Cardiac septum (tissue), 1 donor: ENCODE measurements around the gene CGB1. TPM values are rescaled to one million over a fixed set of nuclear protein-coding genes. Genes with fewer than 3 reads are reported as not detected.
"Not testable (repeated sequence)": the region's sequence is repeated elsewhere in the genome, so short reads cannot be mapped to it uniquely, and the experiment has no call there.

Experiments used
- DNase-seq: peaks from one replicate; pipeline ENCODE4 v3.0.0-alpha.2; 2020; ENCODE audit warnings: low spot score
- intact Hi-C: fragments of 100-400 bp; cut with DNase I; formaldehyde crosslinking; loops from one replicate; pipeline ENCODE4 v1.14.0; 2022
- total RNA-seq: library from RNA; stranded (reverse); fragmentation: NEBNext Ultra II Directional; extraction: Animal tissue kit (Norgen Biotek cat#: 25700); gene quantifications from one replicate; pipeline ENCODE4 v1.2.1, GENCODE V29; 2021
- donor health status: DM: no; HTN: no; CAD: no.

CGB1 gene
- total RNA-seq, 1 donor from 2014 or later = not detected

DNA sequence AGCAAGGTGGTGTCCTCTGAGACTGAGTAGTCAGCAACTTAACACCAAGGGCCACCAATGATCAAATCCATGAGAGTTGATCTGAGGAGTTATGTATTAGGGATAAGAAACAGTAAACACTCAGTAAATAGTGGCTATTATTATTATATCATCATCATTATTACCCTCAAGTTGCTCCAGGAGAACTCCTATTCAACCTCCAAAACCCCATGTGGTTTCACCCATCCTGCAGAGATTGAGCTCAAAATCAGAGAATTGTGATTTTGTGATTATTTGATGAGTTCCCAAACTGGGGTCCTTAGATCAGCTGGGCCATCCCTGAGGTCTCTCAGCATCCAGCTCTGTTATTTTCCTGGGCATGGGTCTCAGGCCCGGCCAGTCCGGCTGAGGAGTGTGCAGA lies 24.3 kb upstream of the CGB1 start:
- no peak for DNase-seq
- intact Hi-C loops = no loop called here

DNA sequence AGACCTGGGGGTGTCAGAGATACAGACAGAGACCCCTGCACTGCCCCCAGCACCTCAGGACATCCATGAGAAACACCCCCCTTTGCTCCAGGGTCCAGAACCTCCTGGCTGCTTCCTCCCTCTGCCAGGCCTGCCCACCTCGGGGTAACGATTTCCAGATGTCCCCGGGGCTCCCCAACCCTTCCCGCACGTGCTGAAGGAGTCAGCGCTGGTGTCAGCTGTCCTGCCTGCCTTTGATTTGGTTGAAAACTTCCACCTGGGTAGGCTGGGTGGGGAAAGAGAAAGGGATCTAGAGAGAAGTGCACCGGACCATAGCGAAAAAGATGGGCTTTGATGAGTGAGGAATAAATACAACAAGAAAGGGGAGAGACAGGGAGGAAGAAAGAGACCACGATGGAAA lies 22.4 kb upstream of the CGB1 start:
- intact Hi-C loops = no loop called here
- DNase-seq = no peak

DNA sequence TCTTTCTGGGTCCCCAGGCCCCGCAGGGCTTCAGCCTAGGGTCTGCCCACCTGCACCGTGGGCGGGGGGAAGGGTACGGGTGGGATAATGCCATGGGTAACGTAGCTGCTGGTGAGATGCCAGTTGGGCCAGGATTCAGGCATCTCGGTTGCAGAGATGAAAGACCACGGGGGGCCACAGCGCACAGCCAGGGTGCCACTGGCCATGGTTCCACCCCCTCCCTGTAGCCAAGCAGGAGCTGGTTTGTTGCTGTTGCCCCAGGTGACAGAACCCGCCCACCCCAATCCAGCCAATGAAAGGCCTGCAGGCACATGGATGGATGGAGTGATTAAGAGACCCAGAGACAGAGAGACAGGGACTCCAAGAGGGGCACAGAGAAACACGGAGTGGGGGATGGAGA lies 21.9 kb upstream of the CGB1 start:
- DNase-seq = no peak
- intact Hi-C loops = no loop called here

DNA sequence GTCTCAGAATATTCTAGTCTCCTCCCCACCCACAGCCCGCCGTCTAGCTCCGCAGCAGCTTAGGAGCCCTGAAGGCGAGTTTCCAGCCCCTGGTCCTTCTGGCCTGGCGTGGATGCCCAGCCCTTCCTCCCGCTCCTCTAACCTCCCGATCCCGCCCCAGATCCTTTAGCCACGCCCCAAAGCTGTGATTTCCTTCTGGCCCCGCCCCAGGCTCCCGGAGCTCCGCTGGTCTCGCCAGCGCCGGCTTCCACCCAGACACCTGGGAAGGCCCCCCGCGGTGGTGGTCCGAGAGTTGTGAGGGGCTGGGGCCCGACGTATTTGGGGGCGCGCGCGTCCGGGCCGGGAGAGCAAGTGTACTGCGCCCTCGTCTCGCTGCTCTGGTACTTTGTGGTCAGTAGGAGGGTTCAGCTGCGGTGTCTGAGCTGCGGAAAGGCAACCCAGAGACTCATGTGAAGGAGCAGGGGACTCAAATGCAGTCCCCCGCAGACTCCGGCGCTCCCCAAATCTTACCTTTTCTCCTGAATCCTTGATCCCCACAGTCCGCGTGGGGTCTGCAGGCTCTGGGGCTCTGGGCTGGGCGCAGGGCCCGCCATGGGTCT lies 21.0 kb upstream of the CGB1 start, which contains the start of gene CGB7:
Gene CGB7, minus strand, starts transcription at position 114 of the 599 bp plus-strand sequence. CDS start 2,374 bp downstream, outside the sequence.
- intact Hi-C loops = no loop called here
- peak; percentile 79 for DNase-seq

DNA sequence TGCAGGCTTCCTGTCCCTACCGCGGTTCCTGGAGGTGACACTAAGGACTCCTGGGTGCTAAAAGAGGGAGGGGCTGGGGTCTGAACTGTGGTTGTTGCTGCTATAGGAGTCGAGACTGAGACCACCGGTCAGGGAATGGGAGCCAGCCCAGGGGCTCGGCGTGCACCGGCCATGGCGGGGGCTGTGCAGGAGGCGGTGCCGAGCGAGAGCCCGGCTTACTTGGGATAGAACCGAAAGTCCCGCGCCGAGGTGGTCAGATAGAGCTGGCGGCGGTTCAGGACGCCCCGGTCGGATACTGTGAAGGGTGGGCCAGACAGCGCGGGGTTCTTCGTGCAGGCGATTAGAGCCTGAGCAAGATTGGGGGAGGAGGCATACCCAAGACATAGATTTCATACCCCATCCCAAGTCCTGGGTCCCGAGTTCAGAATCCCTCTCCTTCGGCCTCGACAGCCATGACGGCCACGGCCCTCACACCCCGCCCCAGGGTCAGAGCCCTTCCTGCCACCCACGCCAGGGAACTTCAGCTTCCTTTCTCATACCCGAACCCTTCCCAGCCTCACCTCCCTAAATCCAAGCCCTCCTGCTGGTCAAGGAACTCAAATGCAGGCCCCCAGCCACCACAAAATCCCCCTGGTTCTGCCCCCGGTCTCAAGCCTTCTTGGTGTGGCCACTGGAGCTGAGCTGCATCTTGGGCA lies 20.4 kb upstream of the CGB1 start:
- intact Hi-C loops, DNase-seq: not testable (repeated sequence)

DNA sequence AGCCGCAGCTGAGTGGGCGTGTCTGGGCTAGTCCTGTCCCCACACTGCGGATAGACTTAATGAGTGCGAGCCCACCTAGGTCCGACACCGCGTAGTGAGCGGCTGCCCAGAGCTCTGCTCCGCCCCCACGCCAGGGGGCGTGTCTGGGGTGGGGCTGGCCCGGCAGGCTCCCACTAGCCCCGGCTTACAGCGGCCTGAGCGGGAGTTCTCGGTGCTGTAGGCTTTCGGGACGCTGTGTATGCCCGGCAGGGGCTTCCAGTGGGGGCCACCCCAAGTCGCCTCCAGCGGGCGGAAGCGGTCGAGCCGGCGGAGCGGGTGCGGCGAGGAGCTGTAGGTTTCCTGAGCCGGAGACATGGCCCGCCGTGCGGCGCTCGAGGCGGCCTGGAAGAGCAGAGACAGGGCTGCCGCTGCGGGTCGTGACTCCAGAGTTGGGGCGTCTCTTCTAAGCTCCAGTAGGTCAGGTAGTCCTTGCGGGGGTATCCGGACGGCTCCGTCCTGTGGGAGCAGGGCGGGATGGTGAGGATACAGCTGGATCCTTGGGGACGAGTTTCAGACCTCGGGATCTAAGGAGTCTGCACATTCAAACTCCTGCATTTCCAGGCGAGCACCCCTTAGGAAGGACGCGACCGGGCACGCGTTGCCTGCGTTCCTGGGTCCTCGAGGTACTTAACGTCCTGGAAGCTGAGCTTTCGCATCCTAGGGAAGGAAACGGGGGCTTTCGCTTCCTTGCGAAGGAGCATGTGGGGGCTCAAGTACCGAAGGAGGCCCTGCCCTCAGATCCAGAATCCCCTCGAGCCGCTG lies 19.6 kb upstream of the CGB1 start:
- no peak for DNase-seq
- intact Hi-C loops = no loop called here

DNA sequence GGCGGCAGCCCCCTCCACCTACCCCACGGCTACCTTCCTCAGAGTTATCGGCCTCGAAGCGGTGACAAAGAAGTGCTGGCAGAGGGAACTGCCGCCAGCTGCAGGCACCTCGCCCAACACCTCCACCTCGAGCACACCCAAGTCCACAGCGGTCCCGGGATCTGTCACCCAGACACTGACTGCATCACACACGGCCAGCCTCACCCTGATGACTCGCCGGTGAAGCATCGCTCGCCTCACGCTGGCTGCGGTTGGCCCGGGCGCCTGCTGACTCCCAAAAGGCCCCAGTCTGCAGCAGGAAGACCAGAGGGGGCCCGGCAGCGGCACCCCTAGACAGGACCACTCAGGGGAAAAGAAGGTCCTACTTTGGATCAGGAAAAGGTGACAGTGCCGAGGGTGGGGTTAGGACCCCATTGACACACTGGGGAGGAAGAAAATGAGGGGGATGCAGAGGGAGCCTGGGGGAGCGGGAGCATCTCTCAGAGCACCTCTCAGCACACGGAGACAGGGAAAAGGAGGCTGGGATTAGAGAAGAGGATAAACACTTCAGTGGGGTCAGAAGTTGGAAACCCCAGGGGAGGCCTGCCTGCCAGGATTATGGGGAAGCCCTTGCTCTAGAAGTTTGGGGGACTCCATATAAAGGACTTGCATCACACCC lies 13.8 kb upstream of the CGB1 start:
- intact Hi-C loops, DNase-seq: not testable (repeated sequence)

DNA sequence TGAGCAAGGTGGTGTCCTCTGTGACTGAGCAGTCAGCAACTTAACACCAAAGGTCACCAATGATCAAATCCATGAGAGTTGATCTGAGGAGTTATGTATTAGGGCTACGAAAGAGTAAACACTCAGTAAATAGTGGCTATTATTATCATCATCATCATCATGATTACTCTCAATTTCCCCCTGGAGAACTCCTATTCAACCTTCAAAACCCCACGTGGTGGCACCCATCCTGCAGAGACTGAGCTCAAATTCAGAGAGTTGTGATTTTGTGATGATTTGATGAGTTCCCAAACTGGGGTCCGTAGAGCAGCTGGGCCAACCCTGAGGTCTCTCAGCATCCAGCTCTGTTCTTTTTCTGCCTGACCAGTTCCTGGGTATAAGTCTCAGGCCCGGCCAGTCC lies 13.1 kb upstream of the CGB1 start:
- intact Hi-C loops = not testable (repeated sequence)

DNA sequence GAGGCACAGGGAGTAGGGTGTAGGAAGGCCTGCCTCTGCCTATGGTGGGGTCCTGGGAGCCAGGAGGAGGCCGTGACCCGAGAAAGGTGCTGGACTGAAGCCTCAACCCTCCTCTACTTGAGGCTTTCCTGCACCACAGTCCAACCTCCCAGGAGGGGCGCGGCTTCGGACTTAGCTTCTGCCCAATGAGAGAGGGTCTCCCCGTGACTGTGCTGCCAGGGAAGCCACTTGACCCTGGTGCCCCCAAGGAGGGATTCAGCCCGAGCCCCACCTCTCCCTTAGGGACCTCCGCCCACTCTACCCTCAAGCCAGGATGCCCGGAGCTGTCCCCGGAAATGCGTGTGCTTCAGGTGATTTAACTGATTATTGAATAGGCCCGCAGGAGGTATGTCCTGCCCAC lies 12.3 kb upstream of the CGB1 start, which contains the start of gene CGB8:
Gene CGB8, minus strand, starts transcription at position 101 of the 400 bp plus-strand sequence. CDS start 372 bp downstream, outside the sequence.
- intact Hi-C loops, DNase-seq: not testable (repeated sequence)

More for the DNA sequence above, 13.1 kb upstream of the CGB1 start:
- DNase-seq = not testable (repeated sequence)

DNA sequence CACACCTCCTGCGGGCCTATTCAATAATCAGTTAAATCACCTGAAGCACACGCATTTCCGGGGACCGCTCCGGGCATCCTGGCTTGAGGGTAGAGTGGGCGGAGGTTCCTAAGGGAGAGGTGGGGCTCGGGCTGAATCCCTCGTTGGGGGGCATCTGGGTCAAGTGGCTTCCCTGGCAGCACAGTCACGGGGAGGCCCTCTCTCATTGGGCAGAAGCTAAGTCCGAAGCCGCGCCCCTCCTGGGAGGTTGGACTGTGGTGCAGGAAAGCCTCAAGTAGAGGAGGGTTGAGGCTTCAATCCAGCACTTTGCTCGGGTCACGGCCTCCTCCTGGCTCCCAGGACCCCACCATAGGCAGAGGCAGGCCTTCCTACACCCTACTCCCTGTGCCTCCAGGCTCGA lies 6.9 kb upstream of the CGB1 start, which contains the start of gene CGB5:
Gene CGB5, plus strand, starts transcription at position 301 of the 400 bp plus-strand sequence. CDS start 362 bp downstream, outside the sequence.
- DNase-seq, intact Hi-C loops: not testable (repeated sequence)

DNA sequence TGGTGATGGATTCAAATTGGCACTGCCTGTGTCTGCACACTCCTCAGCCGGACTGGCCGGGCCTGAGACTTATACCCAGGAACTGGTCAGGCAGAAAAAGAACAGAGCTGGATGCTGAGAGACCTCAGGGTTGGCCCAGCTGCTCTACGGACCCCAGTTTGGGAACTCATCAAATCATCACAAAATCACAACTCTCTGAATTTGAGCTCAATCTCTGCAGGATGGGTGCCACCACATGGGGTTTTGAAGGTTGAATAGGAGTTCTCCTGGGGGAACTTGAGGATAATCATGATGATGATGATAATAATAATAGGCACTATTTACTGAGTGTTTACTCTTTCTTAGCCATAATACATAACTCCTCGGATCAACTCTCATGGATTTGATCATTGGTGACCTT lies 6.0 kb upstream of the CGB1 start:
- DNase-seq, intact Hi-C loops: not testable (repeated sequence)

DNA sequence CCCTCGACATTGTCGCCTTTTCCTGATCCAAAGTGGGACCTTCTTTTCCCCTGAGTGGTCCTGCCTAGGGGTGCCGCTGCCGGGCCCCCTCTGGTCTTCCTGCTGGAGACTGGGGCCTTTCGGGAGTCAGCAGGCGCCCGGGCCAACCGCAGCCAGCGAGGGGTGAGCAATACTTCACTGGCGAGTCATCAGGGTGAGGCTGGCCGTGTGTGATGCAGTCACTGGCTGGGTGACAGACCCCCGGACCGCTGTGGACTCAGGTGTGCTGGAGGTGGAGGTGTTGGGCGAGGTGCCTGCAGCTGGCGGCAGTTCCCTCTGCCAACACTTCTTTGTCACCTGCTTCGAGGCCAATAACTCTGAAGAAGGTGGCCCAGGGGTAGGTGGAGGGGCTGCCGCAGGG lies 5.5 kb upstream of the CGB1 start:
- no peak for DNase-seq
- intact Hi-C loops = no loop called here

DNA sequence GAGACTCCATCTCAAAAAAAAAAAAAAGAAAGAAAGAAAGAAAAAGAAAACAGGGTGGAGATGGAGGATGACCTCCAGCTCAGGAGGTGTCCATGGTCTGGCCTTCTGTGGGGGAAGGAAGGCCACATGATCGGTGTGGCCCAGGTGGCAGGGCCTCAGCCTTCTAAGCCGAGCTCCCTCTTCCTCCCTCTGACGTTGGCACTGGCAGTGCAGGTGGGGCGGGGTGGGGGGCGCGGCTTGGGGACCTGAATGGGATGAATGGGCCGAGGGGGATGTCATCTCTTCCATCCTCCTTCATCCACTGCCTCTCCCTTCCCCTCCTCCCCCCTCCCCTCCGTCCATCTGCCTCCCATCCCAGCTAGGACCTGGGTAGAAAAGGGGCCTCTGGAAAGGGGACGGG lies 3.0 kb upstream of the CGB1 start:
- intact Hi-C loops, DNase-seq: not testable (repeated sequence)

DNA sequence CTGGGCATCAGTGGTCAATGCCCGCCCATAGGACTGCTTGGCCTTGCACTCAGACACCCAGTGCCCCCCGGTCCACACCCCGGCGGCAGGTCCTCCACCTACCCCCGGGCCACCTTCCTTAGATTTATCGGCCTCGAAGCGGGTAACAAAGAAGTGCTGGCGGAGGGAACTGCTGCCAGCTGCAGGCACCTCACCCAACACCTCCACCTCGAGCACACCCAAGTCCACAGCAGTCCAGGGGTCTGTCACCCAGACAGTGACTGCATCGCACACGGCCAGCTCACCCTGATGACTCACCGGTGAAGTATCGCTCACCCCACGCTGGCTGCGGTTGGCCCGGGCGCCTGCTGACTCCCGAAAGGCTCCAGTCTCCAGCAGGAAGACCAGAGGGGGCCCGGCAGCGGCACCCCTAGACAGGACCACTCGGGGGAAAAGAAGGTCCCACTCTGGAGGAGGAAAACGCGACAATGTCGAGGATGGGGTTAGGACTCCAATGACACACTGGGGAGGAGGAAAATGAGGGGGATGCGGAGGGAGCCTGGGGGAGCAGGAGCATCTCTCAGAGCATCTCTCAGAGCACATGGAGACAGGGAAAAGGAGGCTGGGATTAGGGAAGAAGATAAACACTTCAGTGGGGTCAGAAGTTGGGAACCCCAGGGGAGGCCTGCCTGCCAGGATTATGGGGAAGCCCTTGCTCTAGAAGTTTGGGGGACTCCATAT lies 2.0 kb upstream of the CGB1 start:
- intact Hi-C loops = not testable (repeated sequence)

DNA sequence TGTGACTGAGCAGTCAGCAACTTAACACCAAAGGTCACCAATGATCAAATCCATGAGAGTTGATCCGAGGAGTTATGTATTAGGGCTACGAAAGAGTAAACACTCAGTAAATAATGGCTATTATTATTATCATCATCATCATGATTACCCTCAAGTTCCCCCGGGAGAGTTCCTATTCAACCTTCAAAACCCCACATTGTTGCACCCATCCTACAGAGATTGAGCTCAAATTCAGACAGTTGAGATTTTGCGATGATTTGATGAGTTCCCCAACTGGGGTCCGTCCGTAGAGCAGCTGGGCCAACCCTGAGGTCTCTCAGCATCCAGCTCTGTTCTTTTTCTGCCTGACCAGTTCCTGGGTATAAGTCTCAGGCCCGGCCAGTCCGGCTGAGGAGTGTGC lies 1.4 kb upstream of the CGB1 start:
- DNase-seq, intact Hi-C loops: not testable (repeated sequence)

More for the DNA sequence above, 2.0 kb upstream of the CGB1 start:
- DNase-seq = not testable (repeated sequence)

DNA sequence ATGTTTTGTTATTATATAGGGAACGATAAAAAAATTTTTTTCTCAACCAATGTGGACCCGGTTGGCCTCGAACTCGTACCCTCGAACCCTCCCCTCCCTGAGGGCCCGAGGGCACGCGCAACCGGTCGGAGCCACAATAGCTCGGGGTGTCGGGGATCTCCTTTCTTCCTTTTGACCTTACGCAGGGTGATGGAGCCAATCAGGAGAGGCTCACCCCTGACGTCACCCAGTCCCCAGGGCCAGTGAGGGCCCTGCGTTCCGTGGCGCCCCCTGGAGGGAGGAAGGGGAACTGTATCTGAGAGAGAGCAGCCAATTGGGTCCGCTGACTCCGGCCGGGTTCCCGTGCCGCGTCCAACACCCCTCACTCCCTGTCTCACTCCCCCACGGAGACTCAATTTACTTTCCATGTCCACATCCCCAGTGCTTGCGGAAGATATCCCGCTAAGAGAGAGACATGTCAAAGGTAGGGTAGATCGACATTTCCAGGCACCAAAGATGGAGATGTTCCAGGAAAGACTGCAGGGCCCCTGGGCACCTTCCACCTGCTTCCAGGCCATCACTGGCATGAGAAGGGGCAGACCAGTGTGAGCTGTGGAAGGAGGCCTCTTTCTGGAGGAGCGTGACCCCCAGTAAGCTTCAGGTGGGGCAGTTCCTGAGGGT lies 4.9 kb downstream of the CGB1 start, which contains the start of gene CGB2:
Gene CGB2, plus strand, starts transcription at position 249 of the 660 bp plus-strand sequence. Its CDS starts 206 bp downstream, at position 455.
- DNase-seq, intact Hi-C loops: not testable (repeated sequence)

DNA sequence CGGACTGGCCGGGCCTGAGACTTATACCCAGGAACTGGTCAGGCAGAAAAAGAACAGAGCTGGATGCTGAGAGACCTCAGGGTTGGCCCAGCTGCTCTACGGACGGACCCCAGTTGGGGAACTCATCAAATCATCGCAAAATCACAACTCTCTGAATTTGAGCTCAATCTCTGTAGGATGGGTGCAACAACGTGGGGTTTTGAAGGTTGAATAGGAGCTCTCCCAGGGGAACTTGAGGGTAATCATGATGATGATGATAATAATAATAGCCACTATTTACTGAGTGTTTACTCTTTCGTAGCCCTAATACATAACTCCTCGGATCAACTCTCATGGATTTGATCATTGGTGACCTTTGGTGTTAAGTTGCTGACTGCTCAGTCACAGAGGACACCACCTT lies 6.4 kb downstream of the CGB1 start:
- DNase-seq, intact Hi-C loops: not testable (repeated sequence)

DNA sequence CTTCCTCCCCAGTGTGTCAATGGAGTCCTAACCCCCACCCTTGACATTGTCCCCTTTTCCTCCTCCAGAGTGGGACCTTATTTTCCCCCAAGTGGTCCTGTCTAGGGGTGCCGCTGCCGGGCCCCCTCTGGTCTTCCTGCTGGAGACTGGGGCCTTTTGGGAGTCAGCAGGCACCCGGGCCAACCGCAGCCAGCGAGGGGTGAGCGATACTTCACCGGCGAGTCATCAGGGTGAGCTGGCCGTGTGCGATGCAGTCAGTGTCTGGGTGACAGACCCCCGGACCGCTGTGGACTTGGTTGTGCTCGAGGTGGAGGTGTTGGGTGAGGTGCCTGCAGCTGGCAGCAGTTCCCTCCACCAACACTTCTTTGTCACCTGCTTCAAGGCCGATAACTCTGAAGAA lies 6.9 kb downstream of the CGB1 start:
- intact Hi-C loops, DNase-seq: not testable (repeated sequence)
